Subcutaneous abdominal adipose tissue (tissue), 5 donors: ENCODE measurements around the gene GTF2F2.

ENCODE experiments used
- H3K27ac ChIP-seq: one replicate; pipeline ENCODE4 v1.7.0; 2013; ENCODE audit warnings: low read depth, mild to moderate bottlenecking, inconsistent platforms, low read length, moderate library complexity
- H3K27me3 ChIP-seq, 5 donors: one replicate each; pipeline ENCODE4 v1.7.0; 2013; ENCODE audit warnings: low read length in 5 of 5, inconsistent platforms in 1 of 5; ENCODE audit not compliant: control insufficient read depth in 5 of 5, insufficient read depth in 4 of 5
- H3K36me3 ChIP-seq, 5 donors: one replicate each; pipeline ENCODE4 v1.7.0; 2013; ENCODE audit warnings: low read length in 5 of 5; ENCODE audit not compliant: control insufficient read depth in 5 of 5, insufficient read depth in 5 of 5
- H3K4me1 ChIP-seq, 5 donors: one replicate each; pipeline ENCODE4 v1.7.0; 2013; ENCODE audit warnings: low read length in 5 of 5, mild to moderate bottlenecking in 3 of 5, moderate library complexity in 1 of 5; ENCODE audit not compliant: control insufficient read depth in 5 of 5, insufficient read depth in 5 of 5
- H3K4me3 ChIP-seq, 5 donors: one replicate each; pipeline ENCODE4 v1.7.0; 2013; ENCODE audit warnings: low read length in 5 of 5, low read depth in 1 of 5
- H3K9ac ChIP-seq, 5 donors: one replicate each; pipeline ENCODE4 v1.7.0; 2013; ENCODE audit warnings: low read length in 5 of 5, mild to moderate bottlenecking in 4 of 5, moderate library complexity in 3 of 5
- H3K9me3 ChIP-seq, 5 donors: one replicate each; pipeline ENCODE4 v1.7.0; 2013; ENCODE audit warnings: low read length in 5 of 5; ENCODE audit not compliant: control insufficient read depth in 5 of 5
- donor health status: healthy.
- donor health status: healthy.
- donor health status: healthy.
- donor health status: healthy.
- donor health status: healthy.

The GTF2F2 gene

GRCh38 chr13:45258334-45258675, 138.0 kb downstream of the GTF2F2 start:
- H3K9ac ChIP-seq: no peak overlapping the region
- H3K27me3 ChIP-seq: no peaks in the 10 kb centered on the region
- peaks cover 3 to 7% (median 4%) of the 10 kb centered on the region in 5 donors for H3K36me3 ChIP-seq
- H3K9me3 ChIP-seq: no peaks in the 10 kb centered on the region
- no peak overlapping the region for H3K4me3 ChIP-seq
- peaks cover 0 to 10% (median 3%) of the 10 kb centered on the region in 5 donors for H3K4me1 ChIP-seq
- no peak overlapping the region for H3K27ac ChIP-seq

GRCh38 chr13:45267215-45267614, 146.9 kb downstream of the GTF2F2 start:
- Histone ChIP-seq H3K9me3 (no peaks in the 10 kb centered on the region), H3K27ac (no peak overlapping the region), H3K36me3 (peaks cover 0 to 7% (median 0%) of the 10 kb centered on the region in 5 donors), H3K4me1 (no peaks in the 10 kb centered on the region), H3K27me3 (no peaks in the 10 kb centered on the region), H3K9ac (no peak overlapping the region), H3K4me3 (no peak overlapping the region)

GRCh38 chr13:45269204-45269603, 148.9 kb downstream of the GTF2F2 start:
- H3K27ac ChIP-seq: no peak overlapping the region
- H3K36me3 ChIP-seq: peaks cover 0 to 7% (median 0%) of the 10 kb centered on the region in 5 donors
- no peak overlapping the region for H3K4me3 ChIP-seq
- no peaks in the 10 kb centered on the region for H3K27me3 ChIP-seq
- H3K9me3 ChIP-seq: no peaks in the 10 kb centered on the region
- H3K9ac ChIP-seq: no peak overlapping the region
- H3K4me1 ChIP-seq: no peaks in the 10 kb centered on the region

GRCh38 chr13:45276913-45277312, 156.6 kb downstream of the GTF2F2 start:
- H3K9me3 ChIP-seq: no peaks in the 10 kb centered on the region
- peaks cover 0 to 4% (median 0%) of the 10 kb centered on the region in 5 donors for H3K36me3 ChIP-seq
- no peaks in the 10 kb centered on the region for H3K27me3 ChIP-seq
- H3K9ac ChIP-seq: no peak overlapping the region
- peaks cover 0 to 5% (median 0%) of the 10 kb centered on the region in 5 donors for H3K4me1 ChIP-seq
- no peak overlapping the region for H3K4me3 ChIP-seq
- no peak overlapping the region for H3K27ac ChIP-seq

GRCh38 chr13:45278096-45278645, 157.9 kb downstream of the GTF2F2 start:
- Histone ChIP-seq H3K9ac (no peak overlapping the region), H3K36me3 (peaks cover 0 to 4% (median 0%) of the 10 kb centered on the region in 5 donors), H3K9me3 (no peaks in the 10 kb centered on the region), H3K27me3 (no peaks in the 10 kb centered on the region), H3K4me1 (peaks cover 0 to 5% (median 0%) of the 10 kb centered on the region in 5 donors), H3K4me3 (no peak overlapping the region), H3K27ac (no peak overlapping the region)

- Histone ChIP-seq H3K9ac (no peak overlapping the region), H3K27me3 (no peaks in the 10 kb centered on the region)
Measured at GRCh38 chr13:45280011-45280410, 159.7 kb downstream of the GTF2F2 start.

GRCh38 chr13:45280751-45281634, 160.7 kb downstream of the GTF2F2 start:
- Histone ChIP-seq H3K9ac (no peak overlapping the region), H3K27ac (no peak overlapping the region)

More at GRCh38 chr13:45280011-45280410, 159.7 kb downstream of the GTF2F2 start:
- no peaks in the 10 kb centered on the region for H3K9me3 ChIP-seq
- no peak overlapping the region for H3K27ac ChIP-seq
- no peak overlapping the region for H3K4me3 ChIP-seq
- H3K4me1 ChIP-seq: peaks cover 0 to 5% (median 0%) of the 10 kb centered on the region in 5 donors
- H3K36me3 ChIP-seq: peaks cover 0 to 4% (median 3%) of the 10 kb centered on the region in 5 donors

GRCh38 chr13:45282994-45283393, 162.7 kb downstream of the GTF2F2 start:
- H3K27me3 ChIP-seq: no peaks in the 10 kb centered on the region
- H3K27ac ChIP-seq: no peak overlapping the region
- H3K36me3 ChIP-seq: peaks cover 0 to 17% (median 5%) of the 10 kb centered on the region in 5 donors

More at GRCh38 chr13:45280751-45281634, 160.7 kb downstream of the GTF2F2 start:
- Histone ChIP-seq H3K36me3 (peaks cover 3 to 9% (median 3%) of the 10 kb centered on the region in 5 donors), H3K4me1 (peaks cover 0 to 5% (median 0%) of the 10 kb centered on the region in 5 donors), H3K27me3 (no peaks in the 10 kb centered on the region), H3K4me3 (no peak overlapping the region), H3K9me3 (no peaks in the 10 kb centered on the region)

GRCh38 chr13:45289936-45290563, 169.7 kb downstream of the GTF2F2 start:
- Histone ChIP-seq H3K9ac (no peak overlapping the region), H3K4me1 (no peaks in the 10 kb centered on the region), H3K36me3 (peaks cover 0 to 18% (median 3%) of the 10 kb centered on the region in 5 donors), H3K27me3 (no peaks in the 10 kb centered on the region), H3K4me3 (no peak overlapping the region), H3K9me3 (no peaks in the 10 kb centered on the region), H3K27ac (no peak overlapping the region)

More at GRCh38 chr13:45282994-45283393, 162.7 kb downstream of the GTF2F2 start:
- Histone ChIP-seq H3K9ac (no peak overlapping the region), H3K4me1 (peaks cover 0 to 5% (median 0%) of the 10 kb centered on the region in 5 donors), H3K4me3 (no peak overlapping the region), H3K9me3 (no peaks in the 10 kb centered on the region)

- H3K36me3 ChIP-seq: peaks cover 0 to 11% (median 2%) of the 10 kb centered on the region in 5 donors
- H3K9me3 ChIP-seq: no peaks in the 10 kb centered on the region
- H3K4me3 ChIP-seq: no peak overlapping the region
- no peak overlapping the region for H3K9ac ChIP-seq
- H3K4me1 ChIP-seq: no peaks in the 10 kb centered on the region
- no peak overlapping the region for H3K27ac ChIP-seq
- no peaks in the 10 kb centered on the region for H3K27me3 ChIP-seq
Measured at GRCh38 chr13:45292176-45292575, 171.9 kb downstream of the GTF2F2 start.
